ENCODE measurements around the gene TMEM154. TPM values are rescaled to one million over a fixed set of nuclear protein-coding genes. Genes with fewer than 3 reads are reported as not detected.

The TMEM154 gene
- total RNA-seq, 2 experiments from 2014 or later: 13.6 to 16.7 TPM

- no peak overlapping the region for H3K4me3 Mint-ChIP-seq
- H3K36me3 ChIP-seq (ENCODE audit: insufficient read depth, low read length): no peaks in the 10 kb centered on the region
- no peak overlapping the region for H3K27ac Mint-ChIP-seq
- H3K9me3 ChIP-seq (ENCODE audit: control insufficient read depth in 1 of 2, insufficient read depth in 1 of 2, low read length in 2 of 2): no peaks in the 10 kb centered on the region
- H3K4me3 ChIP-seq (ENCODE audit: low read length): no peak overlapping the region
- POLR2A ChIA-PET: interaction anchor here (1.0 kb wide), 1 partner anchor 113 kb away, joined by 3 read pairs; no protein-coding TSS in a partner anchor
- no peak for TF ChIP-seq CTCF (IDR thresholded peaks at IDR 0.05)
- peaks cover 5% of the 10 kb centered on the region for H3K4me1 Mint-ChIP-seq (ENCODE audit: low read depth)
- intact Hi-C loops (cut with DNase I, micrococcal nuclease): no loop called here
- no peak overlapping the region for H3K27ac ChIP-seq (ENCODE audit: low read depth in 1 of 2, low read length in 2 of 2)
- no peaks in the 10 kb centered on the region for H3K4me1 ChIP-seq (ENCODE audit: insufficient read depth, low read length)
- H3K27me3 Mint-ChIP-seq: peaks cover 13% of the 10 kb centered on the region
- CTCF ChIA-PET: interaction anchor here (1.7 kb wide), 1 partner anchor 113 kb away, joined by 4 read pairs; no protein-coding TSS in a partner anchor
- ATAC-seq (ENCODE audit: poor library complexity) (no peak), DNase-seq (no peak)
- H3K9me3 Mint-ChIP-seq: no peaks in the 10 kb centered on the region
- peaks cover 0 to 4% of the 10 kb centered on the region in 2 experiments for H3K27me3 ChIP-seq (ENCODE audit: control insufficient read depth in 1 of 2, insufficient read depth in 2 of 2, low read length in 2 of 2)
- H3K36me3 Mint-ChIP-seq (ENCODE audit: low read depth): no peaks in the 10 kb centered on the region
Measured at GRCh38 chr4:152613841-152614721, 65.7 kb downstream of the TMEM154 start.

- no peak overlapping the region for H3K27ac Mint-ChIP-seq
- DNase-seq: no peak
Measured at GRCh38 chr4:152613351-152613750, 66.4 kb downstream of the TMEM154 start.

GRCh38 chr4:152610131-152610530, 69.7 kb downstream of the TMEM154 start:
- Mint-ChIP-seq H3K4me3 (no peak overlapping the region), H3K4me1 (ENCODE audit: low read depth) (peaks cover 16% of the 10 kb centered on the region), H3K27me3 (peaks cover 7% of the 10 kb centered on the region), H3K9me3 (no peaks in the 10 kb centered on the region), H3K36me3 (ENCODE audit: low read depth) (no peaks in the 10 kb centered on the region), H3K27ac (no peak overlapping the region)
- ChIA-PET CTCF (interaction anchor here (0.5 kb wide), 1 partner anchor 11 kb away, joined by 3 read pairs; no protein-coding TSS in a partner anchor), POLR2A (interaction anchor here (1.0 to 1.9 kb wide), 3 partner anchors 56 to 74 kb away, joined by 3 to 9 read pairs (median 4); partner anchors contain the start of gene FBXW7)
- Histone ChIP-seq H3K9me3 (ENCODE audit: control insufficient read depth in 1 of 2, insufficient read depth in 1 of 2, low read length in 2 of 2) (no peaks in the 10 kb centered on the region), H3K27me3 (ENCODE audit: control insufficient read depth in 1 of 2, insufficient read depth in 2 of 2, low read length in 2 of 2) (no peaks in the 10 kb centered on the region), H3K4me1 (ENCODE audit: insufficient read depth, low read length) (peaks cover 8% of the 10 kb centered on the region), H3K27ac (ENCODE audit: low read depth in 1 of 2, low read length in 2 of 2) (no peak overlapping the region), H3K4me3 (ENCODE audit: low read length) (no peak overlapping the region), H3K36me3 (ENCODE audit: insufficient read depth, low read length) (no peaks in the 10 kb centered on the region)
- DNase-seq (no peak), ATAC-seq (ENCODE audit: poor library complexity) (no peak)
- no peak for TF ChIP-seq CTCF (IDR thresholded peaks at IDR 0.05)
- intact Hi-C loops (cut with DNase I, micrococcal nuclease): no loop called here

More at GRCh38 chr4:152613351-152613750, 66.4 kb downstream of the TMEM154 start:
- CTCF ChIA-PET: interaction anchor here (1.7 kb wide), 1 partner anchor 112 kb away, joined by 4 read pairs; no protein-coding TSS in a partner anchor
- Histone ChIP-seq H3K27ac (ENCODE audit: low read depth in 1 of 2, low read length in 2 of 2) (no peak overlapping the region), H3K4me3 (ENCODE audit: low read length) (no peak overlapping the region), H3K27me3 (ENCODE audit: control insufficient read depth in 1 of 2, insufficient read depth in 2 of 2, low read length in 2 of 2) (peaks cover 0 to 4% of the 10 kb centered on the region in 2 experiments), H3K9me3 (ENCODE audit: control insufficient read depth in 1 of 2, insufficient read depth in 1 of 2, low read length in 2 of 2) (no peaks in the 10 kb centered on the region), H3K4me1 (ENCODE audit: insufficient read depth, low read length) (no peaks in the 10 kb centered on the region), H3K36me3 (ENCODE audit: insufficient read depth, low read length) (no peaks in the 10 kb centered on the region)
- Mint-ChIP-seq H3K4me3 (no peak overlapping the region), H3K36me3 (ENCODE audit: low read depth) (no peaks in the 10 kb centered on the region), H3K27me3 (peaks cover 13% of the 10 kb centered on the region), H3K4me1 (ENCODE audit: low read depth) (peaks cover 5% of the 10 kb centered on the region), H3K9me3 (no peaks in the 10 kb centered on the region)
- POLR2A ChIA-PET: no interaction called here
- intact Hi-C loops (cut with DNase I, micrococcal nuclease): no loop called here
- no peak for TF ChIP-seq CTCF (IDR thresholded peaks at IDR 0.05)
- ATAC-seq (ENCODE audit: poor library complexity): no peak
